ENCODE measurements around the gene TRMT44. TPM values are rescaled to one million over a fixed set of nuclear protein-coding genes. Genes with fewer than 3 reads are reported as not detected.

The TRMT44 gene
- total RNA-seq, 2 donors from 2014 or later = 35.2 to 63.9 TPM

- no peaks in the 10 kb centered on the region for H3K9me3 ChIP-seq
- peaks cover 0 to 9% of the 10 kb centered on the region in 2 donors for H3K36me3 ChIP-seq
- no peaks in the 10 kb centered on the region for H3K4me1 ChIP-seq (replicated peaks)
- no peak for DNase-seq (ENCODE audit: low spot score)
- H3K27me3 ChIP-seq (replicated peaks; ENCODE audit: insufficient read depth) = no peaks in the 10 kb centered on the region
- H3K27ac ChIP-seq = no peak overlapping the region
- no peak overlapping the region for H3K4me3 ChIP-seq
- intact Hi-C loops (cut with DNase I) = loop anchor here (5.0 kb wide), 2 partner anchors 36 to 76 kb away; no protein-coding TSS in a partner anchor
- TF ChIP-seq POLR2A (IDR thresholded peaks at IDR 0.05) = no peak
- TF ChIP-seq, protein P1, sequence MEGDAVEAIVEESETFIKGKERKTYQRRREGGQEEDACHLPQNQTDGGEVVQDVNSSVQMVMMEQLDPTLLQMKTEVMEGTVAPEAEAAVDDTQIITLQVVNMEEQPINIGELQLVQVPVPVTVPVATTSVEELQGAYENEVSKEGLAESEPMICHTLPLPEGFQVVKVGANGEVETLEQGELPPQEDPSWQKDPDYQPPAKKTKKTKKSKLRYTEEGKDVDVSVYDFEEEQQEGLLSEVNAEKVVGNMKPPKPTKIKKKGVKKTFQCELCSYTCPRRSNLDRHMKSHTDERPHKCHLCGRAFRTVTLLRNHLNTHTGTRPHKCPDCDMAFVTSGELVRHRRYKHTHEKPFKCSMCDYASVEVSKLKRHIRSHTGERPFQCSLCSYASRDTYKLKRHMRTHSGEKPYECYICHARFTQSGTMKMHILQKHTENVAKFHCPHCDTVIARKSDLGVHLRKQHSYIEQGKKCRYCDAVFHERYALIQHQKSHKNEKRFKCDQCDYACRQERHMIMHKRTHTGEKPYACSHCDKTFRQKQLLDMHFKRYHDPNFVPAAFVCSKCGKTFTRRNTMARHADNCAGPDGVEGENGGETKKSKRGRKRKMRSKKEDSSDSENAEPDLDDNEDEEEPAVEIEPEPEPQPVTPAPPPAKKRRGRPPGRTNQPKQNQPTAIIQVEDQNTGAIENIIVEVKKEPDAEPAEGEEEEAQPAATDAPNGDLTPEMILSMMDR (IDR thresholded peaks at IDR 0.05) = no peak
- TF ChIP-seq POLR2AphosphoS5 (IDR thresholded peaks at IDR 0.05) = no peak
- 85% methylated on average over 22 of the region's 24 CpGs for WGBS
Measured at GRCh38 chr4:8471211-8471875, 30.8 kb downstream of the TRMT44 start.

DNA sequence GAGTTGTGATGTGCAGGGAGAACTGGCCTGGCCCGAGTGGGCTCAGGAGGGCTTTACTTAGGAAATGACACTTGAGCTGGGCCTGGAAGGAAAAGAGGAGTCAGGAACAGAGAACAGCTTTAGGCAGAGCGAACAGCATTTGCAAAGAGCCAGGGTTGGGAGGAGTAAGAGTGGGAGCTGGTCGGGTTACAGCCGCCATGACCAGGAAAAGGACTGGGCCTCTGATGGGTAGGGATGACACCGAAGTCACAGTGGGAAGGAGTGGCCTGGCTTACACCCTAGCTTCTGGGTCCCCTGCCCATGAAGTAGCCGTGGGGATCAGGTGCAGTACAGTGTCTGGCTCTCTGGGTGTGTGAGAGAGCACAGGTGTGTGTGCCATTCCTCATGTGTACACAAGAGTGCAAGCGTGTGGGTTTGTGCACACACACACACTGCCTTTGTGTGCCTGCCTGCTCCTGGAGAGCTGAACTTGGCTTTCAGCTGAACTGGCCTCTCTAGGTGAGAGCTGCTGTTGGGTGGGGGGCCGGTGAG, 31.6 kb downstream of the TRMT44 start:
- no peak for TF ChIP-seq POLR2A (IDR thresholded peaks at IDR 0.05)
- intact Hi-C loops (cut with DNase I) = loop anchor here (5.0 kb wide), 2 partner anchors 35 to 75 kb away; no protein-coding TSS in a partner anchor
- WGBS = 60% methylated on average over 8 of the region's 8 CpGs
- DNase-seq (ENCODE audit: low spot score) = no peak
- Histone ChIP-seq H3K27me3 (replicated peaks; ENCODE audit: insufficient read depth) (no peaks in the 10 kb centered on the region), H3K9me3 (no peaks in the 10 kb centered on the region), H3K36me3 (peaks cover 0 to 9% of the 10 kb centered on the region in 2 donors), H3K4me1 (replicated peaks) (no peaks in the 10 kb centered on the region), H3K27ac (peak overlapping the region in 1 of 2 donors; percentile 23), H3K4me3 (no peak overlapping the region)

DNA sequence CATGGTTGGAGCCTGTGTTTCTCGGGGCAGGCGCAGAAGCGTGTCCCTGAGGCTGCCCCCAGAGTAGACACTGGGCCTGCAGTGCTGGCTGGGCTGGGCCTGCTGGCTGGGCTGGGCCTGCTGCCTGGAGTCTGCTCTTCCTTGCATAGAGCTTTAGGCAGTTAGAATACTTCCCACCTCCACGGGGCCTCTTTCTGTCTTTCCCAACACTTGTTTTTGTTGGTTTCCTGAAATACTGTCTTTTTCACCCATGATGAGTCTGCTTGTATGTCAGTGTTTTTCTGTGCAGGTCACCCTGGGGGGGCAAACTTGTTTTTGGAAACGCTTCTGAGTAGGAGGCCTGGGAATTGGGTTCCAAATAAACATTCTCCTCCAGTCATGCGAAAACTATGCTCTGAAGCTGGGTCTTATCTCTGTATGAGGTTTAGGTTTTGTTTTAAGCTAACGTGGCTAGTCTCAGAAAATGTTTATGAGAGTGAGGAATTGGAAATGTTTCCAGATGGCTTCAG, 32.2 kb downstream of the TRMT44 start:
- Histone ChIP-seq H3K4me3 (no peak overlapping the region), H3K27me3 (replicated peaks; ENCODE audit: insufficient read depth) (no peaks in the 10 kb centered on the region), H3K36me3 (peaks cover 0 to 9% of the 10 kb centered on the region in 2 donors), H3K4me1 (replicated peaks) (no peaks in the 10 kb centered on the region), H3K9me3 (no peaks in the 10 kb centered on the region), H3K27ac (peak overlapping the region; percentile 31 to 55)
- 37% methylated on average over 7 of the region's 7 CpGs for WGBS
- TF ChIP-seq POLR2AphosphoS5 (IDR thresholded peaks at IDR 0.05) (no peak), POLR2A (IDR thresholded peaks at IDR 0.05) (no peak)
- TF ChIP-seq, protein P1 (IDR thresholded peaks at IDR 0.05) = no peak
- intact Hi-C loops (cut with DNase I) = loop anchor here (5.0 kb wide), 2 partner anchors 35 to 75 kb away; no protein-coding TSS in a partner anchor
- DNase-seq (ENCODE audit: low spot score) = no peak

GRCh38 chr4:8473198-8473919, 32.8 kb downstream of the TRMT44 start:
- Histone ChIP-seq H3K9me3 (no peaks in the 10 kb centered on the region), H3K4me3 (no peak overlapping the region), H3K4me1 (replicated peaks) (no peaks in the 10 kb centered on the region), H3K27me3 (replicated peaks; ENCODE audit: insufficient read depth) (no peaks in the 10 kb centered on the region), H3K36me3 (peaks cover 0 to 9% of the 10 kb centered on the region in 2 donors), H3K27ac (peak overlapping the region; percentile 31 to 55)
- no peak for DNase-seq (ENCODE audit: low spot score)
- 79% methylated on average over 19 of the region's 23 CpGs for WGBS
- intact Hi-C loops (cut with DNase I) = loop anchor here (5.0 kb wide), 2 partner anchors 34 to 74 kb away; no protein-coding TSS in a partner anchor
- no peak for TF ChIP-seq POLR2AphosphoS5 (IDR thresholded peaks at IDR 0.05)
- TF ChIP-seq POLR2A (IDR thresholded peaks at IDR 0.05) = no peak
- TF ChIP-seq, protein P1 (IDR thresholded peaks at IDR 0.05) = peak in 1 of 4 experiments; percentile 12

Data from prostate gland (tissue), 2 donors.